DMS153 treated with DMSO at 0.1 percent for 48 hours (cell line): ENCODE results near the gene GALNT9.
"Not testable (repeated sequence)": the region's sequence is repeated elsewhere in the genome, so short reads cannot be mapped to it uniquely, and the experiment has no call there.

Experiments
- DNase-seq: peaks from one replicate; lab custom pipeline; 2025; ENCODE audit not compliant: unreplicated experiment; lab: John Stamatoyannopoulos, UW

The GALNT9 gene

GRCh38 chr12:132202929-132203721 lies 126.3 kb downstream of the GALNT9 start:
- no peak for DNase-seq

- DNase-seq, result no peak
Measured at GRCh38 chr12:132201391-132202120, 127.8 kb downstream of the GALNT9 start.

GRCh38 chr12:132200800-132201199 lies 128.6 kb downstream of the GALNT9 start:
- DNase-seq, result no peak

- no peak for DNase-seq
Measured at GRCh38 chr12:132199526-132200319, 129.7 kb downstream of the GALNT9 start.

- no peak for DNase-seq
Measured at GRCh38 chr12:132199101-132199500, 130.3 kb downstream of the GALNT9 start.

GRCh38 chr12:132197581-132198354 lies 131.6 kb downstream of the GALNT9 start:
- DNase-seq, result no peak

GRCh38 chr12:132196873-132197390 lies 132.5 kb downstream of the GALNT9 start:
- DNase-seq, result no peak

- DNase-seq, result peak; percentile 49
Measured at GRCh38 chr12:132196038-132196872, 133.1 kb downstream of the GALNT9 start.

GRCh38 chr12:132195242-132195641 lies 134.1 kb downstream of the GALNT9 start:
- not testable (repeated sequence) for DNase-seq

GRCh38 chr12:132194556-132194955 lies 134.8 kb downstream of the GALNT9 start:
- DNase-seq, result no peak

- DNase-seq, result no peak
Measured at GRCh38 chr12:132194056-132194455, 135.3 kb downstream of the GALNT9 start.

- no peak for DNase-seq
Measured at GRCh38 chr12:132191715-132192553, 137.5 kb downstream of the GALNT9 start.

GRCh38 chr12:132190834-132191500 lies 138.4 kb downstream of the GALNT9 start:
- DNase-seq, result no peak

GRCh38 chr12:132190012-132190755 lies 139.2 kb downstream of the GALNT9 start:
- no peak for DNase-seq

GRCh38 chr12:132189378-132190011 lies 139.9 kb downstream of the GALNT9 start:
- peak; percentile 74 for DNase-seq

GRCh38 chr12:132188916-132189325 lies 140.5 kb downstream of the GALNT9 start:
- no peak for DNase-seq

- no peak for DNase-seq
Measured at GRCh38 chr12:132188451-132188901, 140.9 kb downstream of the GALNT9 start.
